K562 (cell line): Measurements from ENCODE around the gene ZNF598. TPM values are rescaled to one million over a fixed set of nuclear protein-coding genes. Genes with fewer than 3 reads are reported as not detected.

Experiments
- ATAC-seq: fragments of 200-7000 bp; cut with Tn5 transposase; 3 replicates; pipeline ENCODE4 v1.9.1; 2020; ENCODE audit warnings: moderate library complexity
- BruUV-seq: library from RNA; stranded (reverse); fragments of 400-500 nt; replicated peaks from 2 replicates; lab custom pipeline; 2021; lab: Mats Ljungman, UMichigan
- CTCF ChIA-PET: fragments of 300-600 bp; formaldehyde crosslinking; extraction: SDS; loops from one replicate; lab custom pipeline; 2021; ENCODE audit warnings: low intra/inter-chr PET ratio; lab: Yijun Ruan, JAX
- POLR2A ChIA-PET: fragments of 300-600, 350-650 bp; sonication (Branson Sonifier 250); formaldehyde crosslinking; extraction: SDS; loops from one replicate; lab custom pipeline; 2021; ENCODE audit warnings: antibody characterized with exemption, inconsistent platforms; lab: Yijun Ruan, JAX
- DNase-seq, 4 experiments: peaks; one replicate each; pipeline versions ENCODE4 v3.0.0 to v3.0.0-alpha.2; 2011 to 2018; ENCODE audit warnings: low spot score in 3 of 4, mixed read lengths in 3 of 4; ENCODE audit errors: extremely low read depth in 1 of 4
- FAIRE-seq: peaks from 2 replicates; lab custom pipeline; 2011; peaks lifted over from hg19 to GRCh38; lab: Jason Lieb, UNC
- H2AFZ ChIP-seq: 2 replicates; pipeline ENCODE4 v1.6.0; 2011; ENCODE audit warnings: low read depth, low read length, control low read depth, inconsistent platforms
- H3K27ac ChIP-seq: fragments of 200-600 bp; 3 replicates; pipeline ENCODE4 v1.8.0; 2011; ENCODE audit warnings: low read depth, mild to moderate bottlenecking, control low read depth, inconsistent platforms, low read length, moderate library complexity, mixed read lengths; ENCODE audit errors: extremely low read depth
- H3K27me3 ChIP-seq, 2 experiments: fragments of 300-600 bp in 1 of 2; 2 replicates in 1 of 2; 3 replicates in 1 of 2; pipeline versions ENCODE4 v1.6.0 to v1.8.0; 2011; ENCODE audit warnings: inconsistent platforms in 2 of 2, low read length in 2 of 2, mild to moderate bottlenecking in 1 of 2, mixed read lengths in 1 of 2, moderate library complexity in 1 of 2; ENCODE audit not compliant: control insufficient read depth in 2 of 2, insufficient read depth in 2 of 2
- H3K36me3 ChIP-seq: fragments of 300-600 bp; 3 replicates; pipeline ENCODE4 v1.8.0; 2011; ENCODE audit warnings: mild to moderate bottlenecking, low read length, inconsistent platforms; ENCODE audit not compliant: control insufficient read depth, insufficient read depth
- H3K4me1 ChIP-seq, 2 experiments: fragments of 200-600 bp in 1 of 2; replicated peaks in 1 of 2; 2 replicates in 1 of 2; 3 replicates in 1 of 2; pipeline versions ENCODE4 v1.5.1 to v1.8.0; 2011; ENCODE audit warnings: inconsistent platforms in 2 of 2, low read length in 2 of 2, mild to moderate bottlenecking in 1 of 2, mixed read lengths in 1 of 2, moderate library complexity in 1 of 2; ENCODE audit not compliant: control insufficient read depth in 2 of 2, insufficient read depth in 2 of 2
- H3K4me2 ChIP-seq: 2 replicates; pipeline ENCODE4 v1.6.1; 2011; ENCODE audit warnings: low read length, control low read depth, inconsistent platforms, mixed read lengths; ENCODE audit not compliant: insufficient read depth
- H3K4me3 ChIP-seq: fragments of 200-600 bp; sonication (generic), shearing (Covaris generic); 2 replicates; pipeline ENCODE4 v1.5.1; 2016; ENCODE audit warnings: control low read depth, inconsistent platforms
- H3K79me2 ChIP-seq: fragments of 200-600 bp; 3 replicates; pipeline ENCODE4 v1.8.0; 2011; ENCODE audit warnings: low read length, inconsistent platforms; ENCODE audit not compliant: control insufficient read depth, insufficient read depth
- H3K9ac ChIP-seq, 2 experiments: 2 replicates each; pipeline versions ENCODE4 v1.6.0 to v1.6.1; 2011; ENCODE audit warnings: low read depth in 2 of 2, low read length in 2 of 2, control low read depth in 1 of 2, inconsistent platforms in 1 of 2, mild to moderate bottlenecking in 1 of 2, mixed read lengths in 1 of 2; ENCODE audit not compliant: insufficient read depth in 1 of 2
- H3K9me1 ChIP-seq: one replicate; pipeline ENCODE4 v1.6.0; 2011; ENCODE audit warnings: inconsistent platforms, mild to moderate bottlenecking, low read length, moderate library complexity; ENCODE audit not compliant: control insufficient read depth, insufficient read depth
- H3K9me3 ChIP-seq: replicated peaks from 2 replicates; pipeline ENCODE4 v1.5.1; 2011; ENCODE audit warnings: low read depth, low read length, inconsistent platforms; ENCODE audit not compliant: control insufficient read depth, insufficient read depth
- H4K20me1 ChIP-seq: replicated peaks from 2 replicates; pipeline ENCODE4 v1.6.1; 2011; ENCODE audit warnings: low read length, inconsistent platforms, mixed read lengths; ENCODE audit not compliant: control insufficient read depth, insufficient read depth
- CHD4 ChIP-seq: fragments of 200-600 bp; sonication (generic); IDR thresholded peaks from 3 replicates; pipeline ENCODE4 v1.6.1; 2012; ENCODE audit warnings: low read depth, mild to moderate bottlenecking, mixed read lengths, low read length, inconsistent platforms; ENCODE audit not compliant: insufficient read depth, insufficient replicate concordance, poor library complexity, severe bottlenecking
- LARP7 ChIP-seq: fragments of 450-650 bp; IDR thresholded peaks from 2 replicates; pipeline ENCODE4 v1.6.1; 2016
- MTA2 ChIP-seq: fragments of 450-650 bp; IDR thresholded peaks from 2 replicates; pipeline ENCODE4 v1.6.1; 2016; ENCODE audit warnings: low read depth
- RBM15 ChIP-seq: fragments of 200-400 bp; formaldehyde crosslinking; IDR thresholded peaks from 2 replicates; pipeline ENCODE4 v1.6.1; 2018; ENCODE audit warnings: mild to moderate bottlenecking, low read length, moderate library complexity; ENCODE audit not compliant: insufficient read depth
- TCF7 ChIP-seq: sonication (generic); IDR thresholded peaks from 2 replicates; pipeline ENCODE4 v1.6.1; 2016; ENCODE audit warnings: antibody characterized with exemption, borderline replicate concordance
- ZKSCAN1 ChIP-seq: fragments of 150-350 bp; IDR thresholded peaks from 2 replicates; pipeline ENCODE4 v1.6.1; 2016; ENCODE audit warnings: low read depth, low read length
- WGBS: fragments of 100-300 bp; shearing (Covaris generic); methylation state at CpG from one replicate; pipeline ENCODE4 v1.1.6; 2016; ENCODE audit warnings: low coverage, mixed read lengths; ENCODE audit not compliant: insufficient coverage; ENCODE audit errors: missing lambda C conversion rate; 5-methylcytosine and 5-hydroxymethylcytosine counted together
- in situ Hi-C: fragments of 300-500 bp; cut with MboI; formaldehyde crosslinking; loops from 4 replicates; pipeline ENCODE4 v1.15.0; 2018; ENCODE audit warnings: inconsistent platforms, mixed read lengths
- intact Hi-C: fragments of 100-400 bp; cut with micrococcal nuclease; formaldehyde crosslinking; loops from 2 replicates; pipeline ENCODE4 v1.14.2; 2022
- polyA plus RNA-seq, 8 experiments: library from polyadenylated mRNA; depleted of rRNA in 4 of 8; stranded (reverse) in 5 of 8; unstranded in 3 of 8; fragments of >200 nt; fragmentation: Nextera tagmentation in 2 of 8; fragmentation: Illumina TruSeq in 1 of 8; extraction: Ambion mirVana in 2 of 8; extraction: Trizol in 1 of 8; gene quantifications; 2 replicates each; pipeline versions ENCODE4 v1.2.1 to v1.2.3, GENCODE V29; 2011 to 2014; ENCODE audit warnings: inconsistent platforms in 1 of 8, missing spikeins in 1 of 8
- total RNA-seq, 7 experiments: library from RNA; depleted of rRNA in 6 of 7; stranded (reverse); fragments of >200 nt in 6 of 7; fragmentation: Illumina TruSeq in 2 of 7; extraction: Trizol in 2 of 7; gene quantifications; 2 replicates each; pipeline versions ENCODE4 v1.2.1 to v1.2.3, GENCODE V29; 2011 to 2021; ENCODE audit warnings: low replicate concordance in 1 of 7
- TF ChIP-seq, protein P1 (sequence below), 2 experiments: fragments of 450-650 bp; IDR thresholded peaks; 2 replicates each; pipeline ENCODE4 v1.6.1; 2018; ENCODE audit warnings: mild to moderate bottlenecking in 2 of 2, low read depth in 1 of 2; ENCODE audit not compliant: partially characterized antibody in 2 of 2
- TF ChIP-seq, protein P2 (sequence below): sonication (generic); formaldehyde crosslinking; IDR thresholded peaks from 2 replicates; pipeline ENCODE4 v1.8.1; 2023; ENCODE audit warnings: mild to moderate bottlenecking, missing genetic modification reagents

ZNF598 gene
- total and polyA plus RNA-seq, 9 of the 15 experiments (the other 6 are each of a cell fraction or from before 2014, with no cell fraction given): 0.11 to 115 (median 29.6) TPM

DNA sequence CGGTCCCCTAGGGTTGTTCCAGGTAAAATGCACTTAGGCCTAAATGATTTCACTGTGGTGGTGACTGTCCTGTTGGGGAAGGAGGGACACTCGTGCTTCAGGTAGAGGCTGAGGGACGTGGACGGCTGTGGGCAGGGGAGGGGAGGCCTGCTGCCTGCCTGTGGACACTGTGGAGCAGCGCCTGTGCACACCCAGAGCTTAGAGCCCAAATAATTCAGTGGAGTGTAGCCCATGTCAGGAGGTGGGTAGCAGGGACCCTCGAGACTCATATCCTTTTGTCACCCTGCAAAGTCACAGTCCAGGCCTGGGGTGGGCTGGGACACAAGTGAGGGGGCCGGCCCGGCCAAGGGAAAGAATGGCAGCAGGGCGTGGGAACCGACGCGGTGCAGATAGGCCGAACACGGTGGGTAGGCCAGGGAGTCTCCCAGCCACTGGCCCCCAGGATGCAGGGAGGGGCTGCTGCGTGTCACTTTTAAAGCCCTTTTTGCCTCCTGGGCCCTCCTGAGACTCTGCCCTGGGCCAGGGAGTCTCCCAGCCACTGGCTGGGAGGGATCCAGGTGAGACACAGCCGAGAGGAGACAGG lies 16.3 kb upstream of the ZNF598 start:
- H3K27me3 ChIP-seq: no peaks in the 10 kb centered on the region
- no peak for FAIRE-seq
- peaks cover 3% of the 10 kb centered on the region for H3K9me1 ChIP-seq
- peak overlapping the region; percentile 32; the same call in 1 of the 2 replicates for H3K4me3 ChIP-seq
- H3K9me3 ChIP-seq: no peaks in the 10 kb centered on the region
- H3K27ac ChIP-seq: no peak overlapping the region
- DNase-seq: no peak
- H3K4me1 ChIP-seq: peaks cover 23 to 85% of the 10 kb centered on the region in 2 experiments; a peak in 4 of 5 replicates
- CTCF ChIA-PET: no interaction called here
- peak overlapping the region in 1 of 2 experiments; percentile 86; a peak in 2 of 4 replicates for H3K9ac ChIP-seq
- 0 out of 2 replicates have a peak, but pooled peaks cover 7% of the 10 kb centered on the region for H4K20me1 ChIP-seq
- peaks cover 4% of the 10 kb centered on the region; the same call in 1 of the 3 replicates for H3K36me3 ChIP-seq
- H3K4me2 ChIP-seq: peak overlapping the region; percentile 69; the same call in 1 of the 2 replicates
- in situ Hi-C loops (no loop called here), intact Hi-C loops (no loop called here)
- POLR2A ChIA-PET: interaction anchor here (0.6 to 1.3 kb wide), 3 partner anchors 127 to 192 kb away, joined by 3 to 14 read pairs (median 6); partner anchors contain the start of gene TRAF7
- TF ChIP-seq RBM15 (no peak), ZKSCAN1 (no peak), CHD4 (no peak), LARP7 (no peak), MTA2 (no peak), TCF7 (no peak)
- TF ChIP-seq, protein P1, sequence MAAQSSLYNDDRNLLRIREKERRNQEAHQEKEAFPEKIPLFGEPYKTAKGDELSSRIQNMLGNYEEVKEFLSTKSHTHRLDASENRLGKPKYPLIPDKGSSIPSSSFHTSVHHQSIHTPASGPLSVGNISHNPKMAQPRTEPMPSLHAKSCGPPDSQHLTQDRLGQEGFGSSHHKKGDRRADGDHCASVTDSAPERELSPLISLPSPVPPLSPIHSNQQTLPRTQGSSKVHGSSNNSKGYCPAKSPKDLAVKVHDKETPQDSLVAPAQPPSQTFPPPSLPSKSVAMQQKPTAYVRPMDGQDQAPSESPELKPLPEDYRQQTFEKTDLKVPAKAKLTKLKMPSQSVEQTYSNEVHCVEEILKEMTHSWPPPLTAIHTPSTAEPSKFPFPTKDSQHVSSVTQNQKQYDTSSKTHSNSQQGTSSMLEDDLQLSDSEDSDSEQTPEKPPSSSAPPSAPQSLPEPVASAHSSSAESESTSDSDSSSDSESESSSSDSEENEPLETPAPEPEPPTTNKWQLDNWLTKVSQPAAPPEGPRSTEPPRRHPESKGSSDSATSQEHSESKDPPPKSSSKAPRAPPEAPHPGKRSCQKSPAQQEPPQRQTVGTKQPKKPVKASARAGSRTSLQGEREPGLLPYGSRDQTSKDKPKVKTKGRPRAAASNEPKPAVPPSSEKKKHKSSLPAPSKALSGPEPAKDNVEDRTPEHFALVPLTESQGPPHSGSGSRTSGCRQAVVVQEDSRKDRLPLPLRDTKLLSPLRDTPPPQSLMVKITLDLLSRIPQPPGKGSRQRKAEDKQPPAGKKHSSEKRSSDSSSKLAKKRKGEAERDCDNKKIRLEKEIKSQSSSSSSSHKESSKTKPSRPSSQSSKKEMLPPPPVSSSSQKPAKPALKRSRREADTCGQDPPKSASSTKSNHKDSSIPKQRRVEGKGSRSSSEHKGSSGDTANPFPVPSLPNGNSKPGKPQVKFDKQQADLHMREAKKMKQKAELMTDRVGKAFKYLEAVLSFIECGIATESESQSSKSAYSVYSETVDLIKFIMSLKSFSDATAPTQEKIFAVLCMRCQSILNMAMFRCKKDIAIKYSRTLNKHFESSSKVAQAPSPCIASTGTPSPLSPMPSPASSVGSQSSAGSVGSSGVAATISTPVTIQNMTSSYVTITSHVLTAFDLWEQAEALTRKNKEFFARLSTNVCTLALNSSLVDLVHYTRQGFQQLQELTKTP (IDR thresholded peaks at IDR 0.05; ENCODE audit: low read depth in 1 of 2, partially characterized antibody in 2 of 2): no peak
- TF ChIP-seq, protein P2, sequence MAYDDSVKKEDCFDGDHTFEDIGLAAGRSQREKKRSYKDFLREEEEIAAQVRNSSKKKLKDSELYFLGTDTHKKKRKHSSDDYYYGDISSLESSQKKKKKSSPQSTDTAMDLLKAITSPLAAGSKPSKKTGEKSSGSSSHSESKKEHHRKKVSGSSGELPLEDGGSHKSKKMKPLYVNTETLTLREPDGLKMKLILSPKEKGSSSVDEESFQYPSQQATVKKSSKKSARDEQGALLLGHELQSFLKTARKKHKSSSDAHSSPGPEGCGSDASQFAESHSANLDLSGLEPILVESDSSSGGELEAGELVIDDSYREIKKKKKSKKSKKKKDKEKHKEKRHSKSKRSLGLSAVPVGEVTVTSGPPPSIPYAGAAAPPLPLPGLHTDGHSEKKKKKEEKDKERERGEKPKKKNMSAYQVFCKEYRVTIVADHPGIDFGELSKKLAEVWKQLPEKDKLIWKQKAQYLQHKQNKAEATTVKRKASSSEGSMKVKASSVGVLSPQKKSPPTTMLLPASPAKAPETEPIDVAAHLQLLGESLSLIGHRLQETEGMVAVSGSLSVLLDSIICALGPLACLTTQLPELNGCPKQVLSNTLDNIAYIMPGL (CRISPR knock-in tag): no peak
- no peak overlapping the region for H2AFZ ChIP-seq
- peaks cover 16% of the 10 kb centered on the region for H3K79me2 ChIP-seq
- no peak for ATAC-seq
- BruUV-seq: no TSS peak
- 79% methylated on average over 14 of the region's 16 CpGs for WGBS
